Measurements from ENCODE around the gene RBM6.

DNA sequence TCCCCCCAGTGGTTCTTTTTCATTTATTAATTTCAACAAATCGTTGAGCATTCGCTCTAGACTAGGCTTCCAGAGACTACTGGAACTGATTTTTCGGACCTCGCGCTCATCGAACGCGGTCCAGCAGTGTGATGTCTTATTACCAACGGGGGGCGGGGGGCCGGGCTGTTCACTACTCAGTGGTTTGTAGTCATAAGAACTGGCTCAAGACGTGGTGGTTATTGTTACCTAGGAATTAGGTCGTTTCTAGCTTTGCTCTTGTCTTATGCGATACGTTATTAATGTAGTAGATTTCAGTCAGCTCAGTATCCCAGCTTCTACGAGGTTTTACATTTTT is 149.6 kb downstream of the RBM6 start:
- TF ChIP-seq CTCF (IDR thresholded peaks at IDR 0.05 in 8 of 11, conservative IDR thresholded peaks at IDR 0.05 in 3 of 11) (no peak), POLR2A (IDR thresholded peaks at IDR 0.05) (no peak)
